Epithelial cell of esophagus (primary cell): ENCODE measurements around the gene PARP1.

ENCODE experiments used
- DNase-seq: peaks from one replicate; pipeline ENCODE4 v3.0.0; 2010; ENCODE audit warnings: low read depth
- H3K4me3 ChIP-seq: 2 replicates; pipeline ENCODE4 v1.5.1; 2011; ENCODE audit warnings: mild to moderate bottlenecking, low read length, control low read depth
- CTCF ChIP-seq: IDR thresholded peaks from 2 replicates; pipeline ENCODE4 v1.5.1; 2011; ENCODE audit warnings: low read depth, mild to moderate bottlenecking, low read length, control low read depth, inconsistent platforms; ENCODE audit not compliant: insufficient read depth; ENCODE audit errors: missing control alignments

Gene PARP1

DNA sequence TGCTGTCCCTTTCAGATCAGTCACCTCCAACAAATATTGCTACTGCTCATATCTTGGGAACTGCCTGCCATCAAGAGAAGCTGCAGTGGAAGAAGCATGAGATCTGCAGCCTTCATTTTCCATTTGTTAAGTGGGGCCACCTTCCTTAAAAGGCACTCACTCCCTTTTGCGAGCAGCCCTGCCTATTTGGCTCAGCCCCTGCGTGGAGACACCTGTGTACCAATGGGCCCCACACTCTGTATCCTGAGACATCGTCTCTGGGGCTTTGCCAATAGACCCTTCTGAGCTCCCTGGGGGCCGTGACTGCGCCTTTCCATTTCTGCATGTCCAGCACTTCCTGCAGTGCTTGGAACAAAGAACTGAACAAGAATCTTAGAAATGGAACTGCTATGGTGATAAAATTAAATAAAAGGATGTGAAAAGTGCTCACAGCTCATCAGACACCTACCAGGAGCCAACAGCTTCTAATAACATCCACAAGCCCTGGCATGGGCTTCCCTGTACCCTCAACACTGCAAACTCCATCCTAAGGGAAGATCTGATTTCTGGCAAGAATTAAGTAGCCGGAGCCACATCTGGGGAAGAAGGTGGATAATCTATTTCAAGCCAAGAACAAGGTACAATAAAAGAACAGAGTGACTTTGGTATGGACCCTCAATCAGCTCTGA is 36.7 kb downstream of the PARP1 start:
- H3K4me3 ChIP-seq, result no peak overlapping the region
- TF ChIP-seq CTCF, result no peak
- DNase-seq, result no peak

GRCh38 chr1:226370144-226370923 is 37.6 kb downstream of the PARP1 start:
- H3K4me3 ChIP-seq, result no peak overlapping the region
- no peak for DNase-seq
- TF ChIP-seq CTCF, result no peak

DNA sequence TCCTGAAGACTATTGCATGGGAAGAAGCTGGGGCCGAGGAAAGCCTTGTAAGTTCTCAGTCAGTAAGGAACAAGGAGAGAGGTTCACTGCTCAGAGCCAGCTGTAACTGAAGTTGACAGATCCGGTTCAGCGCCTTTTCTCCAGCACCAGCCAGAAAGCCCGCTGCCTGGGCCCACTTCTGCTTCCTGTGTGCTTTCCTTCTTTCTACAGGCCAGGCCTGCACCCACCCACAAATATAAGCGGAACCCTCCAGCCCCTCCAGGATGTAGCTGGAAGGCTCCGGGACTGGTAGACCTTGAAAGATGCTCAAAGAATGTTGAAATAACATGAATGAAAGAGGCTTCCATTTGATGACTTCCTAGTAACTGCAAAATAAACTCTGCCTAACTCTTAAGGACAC is 38.8 kb downstream of the PARP1 start:
- H3K4me3 ChIP-seq, result no peak overlapping the region

DNA sequence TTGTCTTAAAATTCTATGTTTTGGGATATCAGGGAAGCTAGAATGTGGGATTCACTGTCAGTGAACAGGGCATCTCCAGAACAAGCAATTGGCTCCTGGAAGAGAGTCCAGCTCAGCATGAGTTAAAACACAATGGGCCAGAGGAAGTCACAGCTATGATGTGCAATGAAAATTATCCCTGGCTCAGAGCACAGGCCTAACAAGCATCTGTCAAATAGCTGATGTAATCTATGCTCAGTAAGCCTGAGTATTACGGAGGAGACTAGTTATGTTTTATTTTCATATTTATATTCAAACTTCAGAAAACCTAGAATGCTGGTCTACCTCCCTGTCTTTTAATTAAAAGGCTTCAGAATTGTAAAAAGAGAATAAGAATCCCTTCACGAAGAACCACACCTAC is 41.6 kb downstream of the PARP1 start:
- TF ChIP-seq CTCF, result no peak
- H3K4me3 ChIP-seq, result no peak overlapping the region
- DNase-seq, result no peak

More for the DNA sequence above, 38.8 kb downstream of the PARP1 start:
- no peak for DNase-seq
- TF ChIP-seq CTCF, result no peak

- no peak for TF ChIP-seq CTCF
- DNase-seq, result peak; percentile 9
- H3K4me3 ChIP-seq, result no peak overlapping the region
Observed at GRCh38 chr1:226365831-226366231, 42.1 kb downstream of the PARP1 start.

DNA sequence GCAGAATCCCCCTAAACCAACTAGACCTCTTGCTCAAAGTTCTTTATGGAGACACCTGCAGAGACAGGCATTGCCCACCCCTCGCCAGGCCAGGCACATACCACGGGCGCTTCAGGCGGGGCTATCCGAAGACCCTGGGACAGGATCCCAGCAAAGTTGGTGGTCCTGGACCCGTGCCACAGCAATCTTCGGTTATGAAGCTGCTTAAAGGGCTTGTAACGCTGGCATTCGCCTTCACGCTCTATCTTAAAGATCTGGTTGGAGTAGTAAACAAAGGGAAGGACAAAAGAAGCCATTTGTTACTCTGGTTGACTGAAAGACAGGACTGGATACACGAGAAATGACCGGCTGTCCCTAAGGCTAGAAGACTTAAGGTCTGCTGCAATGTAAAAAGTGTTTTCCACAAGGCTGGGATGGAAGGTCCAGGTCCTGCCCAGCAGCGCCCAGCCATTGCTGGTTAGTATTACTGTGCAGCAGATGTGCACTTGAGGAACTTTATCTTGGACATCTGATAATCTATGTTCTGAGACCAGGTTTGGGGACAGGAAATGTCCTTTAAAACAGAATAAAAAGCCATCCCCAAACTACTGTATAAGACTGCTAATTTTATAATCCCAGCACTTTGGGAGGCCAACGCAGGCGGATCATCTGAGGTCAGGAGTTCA is 42.9 kb downstream of the PARP1 start:
- H3K4me3 ChIP-seq, result no peak overlapping the region
- TF ChIP-seq CTCF, result no peak
- DNase-seq, result no peak

GRCh38 chr1:226364514-226364899 is 43.4 kb downstream of the PARP1 start:
- TF ChIP-seq CTCF, result no peak
- no peak for DNase-seq
- no peak overlapping the region for H3K4me3 ChIP-seq
